ENCODE data around the gene CAMK2D. TPM values are rescaled to one million over a fixed set of nuclear protein-coding genes. Genes with fewer than 3 reads are reported as not detected.

CAMK2D gene
- polyA plus RNA-seq, 3 donors = 10.4 to 30.6 (median 19.6) TPM

GRCh38 chr4:113499166-113499565 is 262.4 kb downstream of the CAMK2D start:
- no peak for DNase-seq
- Histone ChIP-seq H3K9ac (ENCODE audit: insufficient read depth, low read length, poor library complexity, severe bottlenecking) (no peak overlapping the region), H3K4me1 (ENCODE audit: control insufficient read depth in 1 of 2, insufficient read depth in 2 of 2, low read length in 2 of 2) (no peaks in the 10 kb centered on the region), H3K36me3 (replicated peaks in 1 of 2; ENCODE audit: control insufficient read depth in 1 of 2, insufficient read depth in 2 of 2, low read length in 2 of 2) (no peaks in the 10 kb centered on the region), H3K79me2 (ENCODE audit: insufficient read depth, low read length) (no peaks in the 10 kb centered on the region), H3K4me2 (replicated peaks; ENCODE audit: extremely low read depth, low read length, poor library complexity, severe bottlenecking) (no peak overlapping the region), H3K27me3 (ENCODE audit: control insufficient read depth in 2 of 2, insufficient read depth in 2 of 2, low read length in 2 of 2) (no peaks in the 10 kb centered on the region), H3K4me3 (replicated peaks in 1 of 3; ENCODE audit: low read depth in 2 of 3, low read length in 3 of 3) (no peak overlapping the region), H3K27ac (ENCODE audit: low read depth in 1 of 2, low read length in 2 of 2) (no peak overlapping the region), H4K20me1 (ENCODE audit: insufficient read depth, low read length) (no peaks in the 10 kb centered on the region), H2AFZ (ENCODE audit: insufficient read depth, low read depth, low read length, poor library complexity, severe bottlenecking) (no peak overlapping the region), H3K9me3 (replicated peaks in 1 of 2; ENCODE audit: control insufficient read depth in 1 of 2, insufficient read depth in 1 of 2, low read length in 2 of 2) (peaks cover 0 to 12% of the 10 kb centered on the region in 2 donors)
- H3K9me3 Mint-ChIP-seq = peaks cover 9 to 24% (median 12%) of the 10 kb centered on the region in 7 donors
- no peak overlapping the region for H3K27ac Mint-ChIP-seq
- H3K36me3 Mint-ChIP-seq = peaks cover 19 to 22% of the 10 kb centered on the region in 2 donors
- intact Hi-C loops (cut with micrococcal nuclease) = no loop called here
- WGBS (ENCODE audit: insufficient coverage) = no CpG with 5 or more reads among the region's 1 CpG
- no peaks in the 10 kb centered on the region for H3K27me3 Mint-ChIP-seq (ENCODE audit: low read depth in 3 of 3)
- no peak overlapping the region for H3K4me3 Mint-ChIP-seq
- H3K4me1 Mint-ChIP-seq = no peaks in the 10 kb centered on the region
- TF ChIP-seq CTCF (IDR thresholded peaks at IDR 0.05) = no peak

GRCh38 chr4:113497154-113497884 is 264.2 kb downstream of the CAMK2D start:
- H3K36me3 Mint-ChIP-seq = peaks cover 22% of the 10 kb centered on the region in 2 donors
- no peak for TF ChIP-seq CTCF (IDR thresholded peaks at IDR 0.05)

More at GRCh38 chr4:113497154-113497884, 264.2 kb downstream of the CAMK2D start:
- H3K4me3 Mint-ChIP-seq = no peak overlapping the region
- peaks cover 10 to 24% (median 12%) of the 10 kb centered on the region in 7 donors for H3K9me3 Mint-ChIP-seq
- H3K27me3 Mint-ChIP-seq (ENCODE audit: low read depth in 3 of 3) = no peaks in the 10 kb centered on the region
- intact Hi-C loops (cut with micrococcal nuclease) = no loop called here
- Histone ChIP-seq H3K27me3 (ENCODE audit: control insufficient read depth in 2 of 2, insufficient read depth in 2 of 2, low read length in 2 of 2) (no peaks in the 10 kb centered on the region), H2AFZ (ENCODE audit: insufficient read depth, low read depth, low read length, poor library complexity, severe bottlenecking) (no peak overlapping the region), H3K4me1 (ENCODE audit: control insufficient read depth in 1 of 2, insufficient read depth in 2 of 2, low read length in 2 of 2) (no peaks in the 10 kb centered on the region), H4K20me1 (ENCODE audit: insufficient read depth, low read length) (no peaks in the 10 kb centered on the region), H3K4me3 (replicated peaks in 1 of 3; ENCODE audit: low read depth in 2 of 3, low read length in 3 of 3) (no peak overlapping the region), H3K4me2 (replicated peaks; ENCODE audit: extremely low read depth, low read length, poor library complexity, severe bottlenecking) (no peak overlapping the region), H3K9me3 (replicated peaks in 1 of 2; ENCODE audit: control insufficient read depth in 1 of 2, insufficient read depth in 1 of 2, low read length in 2 of 2) (peaks cover 0 to 12% of the 10 kb centered on the region in 2 donors), H3K9ac (ENCODE audit: insufficient read depth, low read length, poor library complexity, severe bottlenecking) (no peak overlapping the region), H3K79me2 (ENCODE audit: insufficient read depth, low read length) (no peaks in the 10 kb centered on the region), H3K36me3 (replicated peaks in 1 of 2; ENCODE audit: control insufficient read depth in 1 of 2, insufficient read depth in 2 of 2, low read length in 2 of 2) (no peaks in the 10 kb centered on the region), H3K27ac (ENCODE audit: low read depth in 1 of 2, low read length in 2 of 2) (no peak overlapping the region)
- H3K4me1 Mint-ChIP-seq = no peaks in the 10 kb centered on the region
- H3K27ac Mint-ChIP-seq = no peak overlapping the region
- 75% methylated on average over 2 of the region's 3 CpGs for WGBS (ENCODE audit: insufficient coverage)
- DNase-seq = no peak

Data from CD14-positive monocyte (primary cell).